ENCODE data around the gene CENATAC.

CENATAC gene

GRCh38 chr11:119011476-119012053 lies 13.6 kb downstream of the CENATAC start:
- H3F3A ChIP-seq (ENCODE audit: insufficient read depth, low read length): peaks cover 41% of the 10 kb centered on the region
- 0 out of 2 replicates have a peak, but pooled peaks cover under 1% of the 10 kb centered on the region for H3K4me1 ChIP-seq (ENCODE audit: low read length)
- H3K9me3 ChIP-seq (replicated peaks; ENCODE audit: insufficient read depth, low read length): no peaks in the 10 kb centered on the region
- H4K20me1 ChIP-seq (ENCODE audit: insufficient read depth, low read length): no peaks in the 10 kb centered on the region
- H3K79me2 ChIP-seq (ENCODE audit: low read length): peaks cover 18% of the 10 kb centered on the region
- no peak overlapping the region for H3K9ac ChIP-seq (ENCODE audit: low read length)
- no peak overlapping the region for H3K27ac ChIP-seq (ENCODE audit: low read length)
- peaks cover 10% of the 10 kb centered on the region for H3K36me3 ChIP-seq (replicated peaks; ENCODE audit: insufficient read depth, low read length)
- TF ChIP-seq EZH2 (optimal IDR thresholded peaks at IDR 0.05; ENCODE audit: low read depth, low read length) (no peak), CTCF (IDR thresholded peaks at IDR 0.05; ENCODE audit: low read length) (no peak), EZH2phosphoT487 (IDR thresholded peaks at IDR 0.05; ENCODE audit: low read length) (no peak)
- no peak overlapping the region for H3K4me3 ChIP-seq (ENCODE audit: low read length)
- DNase-seq: no peak
- H3K9me2 ChIP-seq (replicated peaks; ENCODE audit: insufficient read depth, low read length): no peaks in the 10 kb centered on the region
- no peak overlapping the region for H2AFZ ChIP-seq (ENCODE audit: low read length)
- H3K4me2 ChIP-seq (ENCODE audit: low read depth, low read length): no peak overlapping the region
- H3K27me3 ChIP-seq (replicated peaks; ENCODE audit: insufficient read depth, low read length): no peaks in the 10 kb centered on the region

GRCh38 chr11:119012629-119013170 lies 14.8 kb downstream of the CENATAC start:
- no peak overlapping the region for H3K27ac ChIP-seq (ENCODE audit: low read length)
- no peak overlapping the region for H3K4me3 ChIP-seq (ENCODE audit: low read length)
- DNase-seq: no peak
- no peak for TF ChIP-seq EZH2 (optimal IDR thresholded peaks at IDR 0.05; ENCODE audit: low read depth, low read length)
- TF ChIP-seq CTCF (IDR thresholded peaks at IDR 0.05; ENCODE audit: low read length): no peak
- no peak for TF ChIP-seq EZH2phosphoT487 (IDR thresholded peaks at IDR 0.05; ENCODE audit: low read length)
- H3K4me1 ChIP-seq (ENCODE audit: low read length): peaks cover 7% of the 10 kb centered on the region; the same call in 1 of the 2 replicates
- H3K27me3 ChIP-seq (replicated peaks; ENCODE audit: insufficient read depth, low read length): no peaks in the 10 kb centered on the region
- no peak overlapping the region for H3K4me2 ChIP-seq (ENCODE audit: low read depth, low read length)
- H3K9ac ChIP-seq (ENCODE audit: low read length): no peak overlapping the region
- peaks cover 52% of the 10 kb centered on the region for H3F3A ChIP-seq (ENCODE audit: insufficient read depth, low read length)
- no peak overlapping the region for H2AFZ ChIP-seq (ENCODE audit: low read length)
- no peaks in the 10 kb centered on the region for H3K9me3 ChIP-seq (replicated peaks; ENCODE audit: insufficient read depth, low read length)
- peaks cover 12% of the 10 kb centered on the region for H3K36me3 ChIP-seq (replicated peaks; ENCODE audit: insufficient read depth, low read length)
- H3K79me2 ChIP-seq (ENCODE audit: low read length): peaks cover 29% of the 10 kb centered on the region
- H3K9me2 ChIP-seq (replicated peaks; ENCODE audit: insufficient read depth, low read length): no peaks in the 10 kb centered on the region
- no peaks in the 10 kb centered on the region for H4K20me1 ChIP-seq (ENCODE audit: insufficient read depth, low read length)

- H3K36me3 ChIP-seq (replicated peaks; ENCODE audit: insufficient read depth, low read length): peaks cover 12% of the 10 kb centered on the region
Observed at GRCh38 chr11:119014209-119014924, 16.4 kb downstream of the CENATAC start.

More at GRCh38 chr11:119014209-119014924, 16.4 kb downstream of the CENATAC start:
- peaks cover 41% of the 10 kb centered on the region for H3K79me2 ChIP-seq (ENCODE audit: low read length)
- H3K4me1 ChIP-seq (ENCODE audit: low read length): peaks cover 7% of the 10 kb centered on the region; the same call in 1 of the 2 replicates
- no peak for DNase-seq
- H3K9me3 ChIP-seq (replicated peaks; ENCODE audit: insufficient read depth, low read length): no peaks in the 10 kb centered on the region
- H3K4me2 ChIP-seq (ENCODE audit: low read depth, low read length): no peak overlapping the region
- H2AFZ ChIP-seq (ENCODE audit: low read length): no peak overlapping the region
- no peaks in the 10 kb centered on the region for H4K20me1 ChIP-seq (ENCODE audit: insufficient read depth, low read length)
- H3K9me2 ChIP-seq (replicated peaks; ENCODE audit: insufficient read depth, low read length): no peaks in the 10 kb centered on the region
- peaks cover 63% of the 10 kb centered on the region for H3F3A ChIP-seq (ENCODE audit: insufficient read depth, low read length)
- no peak overlapping the region for H3K27ac ChIP-seq (ENCODE audit: low read length)
- TF ChIP-seq CTCF (IDR thresholded peaks at IDR 0.05; ENCODE audit: low read length) (no peak), EZH2 (optimal IDR thresholded peaks at IDR 0.05; ENCODE audit: low read depth, low read length) (no peak), EZH2phosphoT487 (IDR thresholded peaks at IDR 0.05; ENCODE audit: low read length) (no peak)
- no peak overlapping the region for H3K4me3 ChIP-seq (ENCODE audit: low read length)
- no peak overlapping the region for H3K9ac ChIP-seq (ENCODE audit: low read length)
- no peaks in the 10 kb centered on the region for H3K27me3 ChIP-seq (replicated peaks; ENCODE audit: insufficient read depth, low read length)
